ENCODE measurements around the gene SH3BP2. TPM values are rescaled to one million over a fixed set of nuclear protein-coding genes. Genes with fewer than 3 reads are reported as not detected.

Gene SH3BP2
- total RNA-seq, 4 donors from 2014 or later: 54.8 to 208 (median 102) TPM

DNA sequence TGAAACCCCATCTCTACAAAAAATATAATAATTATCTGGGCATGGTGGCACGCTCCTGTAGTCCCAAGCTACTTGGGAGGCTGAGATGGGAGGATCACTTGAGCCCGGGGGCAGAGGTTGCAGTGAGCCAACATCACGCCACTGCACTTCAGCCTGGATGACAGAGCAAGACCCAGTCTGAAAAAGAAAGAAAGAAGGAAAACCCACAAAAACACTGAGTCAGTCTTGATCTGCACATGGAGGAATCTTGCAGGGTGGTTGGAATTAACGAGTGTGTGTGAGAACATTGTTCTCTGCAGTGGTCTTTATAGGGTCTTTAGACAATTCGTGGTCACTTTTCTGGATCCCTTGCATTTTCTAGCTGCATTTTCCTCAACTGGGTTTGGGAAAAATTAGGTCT, 74.0 kb downstream of the SH3BP2 start:
- H3K4me1 ChIP-seq: peaks cover 0 to 91% (median 14%) of the 10 kb centered on the region in 4 donors
- DNase-seq: no peak
- no peak overlapping the region for H3K4me3 ChIP-seq
- H3K27me3 ChIP-seq: no peaks in the 10 kb centered on the region
- TF ChIP-seq, protein P1, sequence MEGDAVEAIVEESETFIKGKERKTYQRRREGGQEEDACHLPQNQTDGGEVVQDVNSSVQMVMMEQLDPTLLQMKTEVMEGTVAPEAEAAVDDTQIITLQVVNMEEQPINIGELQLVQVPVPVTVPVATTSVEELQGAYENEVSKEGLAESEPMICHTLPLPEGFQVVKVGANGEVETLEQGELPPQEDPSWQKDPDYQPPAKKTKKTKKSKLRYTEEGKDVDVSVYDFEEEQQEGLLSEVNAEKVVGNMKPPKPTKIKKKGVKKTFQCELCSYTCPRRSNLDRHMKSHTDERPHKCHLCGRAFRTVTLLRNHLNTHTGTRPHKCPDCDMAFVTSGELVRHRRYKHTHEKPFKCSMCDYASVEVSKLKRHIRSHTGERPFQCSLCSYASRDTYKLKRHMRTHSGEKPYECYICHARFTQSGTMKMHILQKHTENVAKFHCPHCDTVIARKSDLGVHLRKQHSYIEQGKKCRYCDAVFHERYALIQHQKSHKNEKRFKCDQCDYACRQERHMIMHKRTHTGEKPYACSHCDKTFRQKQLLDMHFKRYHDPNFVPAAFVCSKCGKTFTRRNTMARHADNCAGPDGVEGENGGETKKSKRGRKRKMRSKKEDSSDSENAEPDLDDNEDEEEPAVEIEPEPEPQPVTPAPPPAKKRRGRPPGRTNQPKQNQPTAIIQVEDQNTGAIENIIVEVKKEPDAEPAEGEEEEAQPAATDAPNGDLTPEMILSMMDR (IDR thresholded peaks at IDR 0.05): no peak
- no peak for TF ChIP-seq POLR2A (IDR thresholded peaks at IDR 0.05)
- no peaks in the 10 kb centered on the region for H3K9me3 ChIP-seq
- peak overlapping the region in 2 of 4 donors; percentile 69 to 71 for H3K27ac ChIP-seq
- no peaks in the 10 kb centered on the region for H3K36me3 ChIP-seq

DNA sequence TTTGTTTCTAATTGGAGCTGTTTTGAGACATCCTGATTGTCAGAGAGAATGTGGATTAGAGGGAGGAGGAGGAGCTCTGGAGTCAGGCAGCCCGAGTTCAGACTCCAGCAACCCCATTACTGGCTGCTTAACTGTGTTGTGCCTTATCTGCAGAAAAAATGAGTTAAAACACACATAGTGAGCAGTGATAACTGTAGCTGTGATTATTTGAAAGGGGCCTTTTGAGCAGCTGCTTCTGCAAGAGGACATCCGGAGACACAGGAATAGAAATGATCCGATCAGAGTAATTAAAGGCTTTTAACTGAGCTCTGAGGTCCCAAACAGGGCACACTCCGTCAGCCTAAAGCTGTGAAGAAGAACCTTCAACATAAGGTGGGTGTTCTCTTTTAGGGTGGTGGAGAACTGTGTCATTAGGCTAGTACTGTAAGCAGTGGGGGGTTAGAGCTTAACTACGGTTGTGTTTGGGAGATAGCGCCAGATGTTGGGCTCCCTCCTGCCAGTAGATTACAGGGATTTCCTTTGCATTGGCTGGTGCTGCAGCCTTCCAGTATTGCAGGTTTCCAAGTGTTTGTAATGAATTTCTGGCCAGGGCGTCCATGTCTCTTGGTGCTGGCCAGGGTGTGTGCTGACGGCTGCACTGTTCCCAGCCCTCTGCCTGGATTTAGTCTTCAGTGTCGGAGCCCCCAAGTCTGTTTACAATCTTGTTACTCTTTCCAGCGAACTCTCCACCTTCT, 75.0 kb downstream of the SH3BP2 start:
- peak overlapping the region; percentile 7 to 71 (median 58) for H3K27ac ChIP-seq
- no peak for DNase-seq
- no peak for TF ChIP-seq POLR2A (IDR thresholded peaks at IDR 0.05)
- peaks cover 0 to 87% (median 9%) of the 10 kb centered on the region in 4 donors for H3K4me1 ChIP-seq
- no peaks in the 10 kb centered on the region for H3K9me3 ChIP-seq
- H3K27me3 ChIP-seq: no peaks in the 10 kb centered on the region
- H3K4me3 ChIP-seq: peak overlapping the region in 2 of 4 donors; percentile 10 to 34
- H3K36me3 ChIP-seq: no peaks in the 10 kb centered on the region

DNA sequence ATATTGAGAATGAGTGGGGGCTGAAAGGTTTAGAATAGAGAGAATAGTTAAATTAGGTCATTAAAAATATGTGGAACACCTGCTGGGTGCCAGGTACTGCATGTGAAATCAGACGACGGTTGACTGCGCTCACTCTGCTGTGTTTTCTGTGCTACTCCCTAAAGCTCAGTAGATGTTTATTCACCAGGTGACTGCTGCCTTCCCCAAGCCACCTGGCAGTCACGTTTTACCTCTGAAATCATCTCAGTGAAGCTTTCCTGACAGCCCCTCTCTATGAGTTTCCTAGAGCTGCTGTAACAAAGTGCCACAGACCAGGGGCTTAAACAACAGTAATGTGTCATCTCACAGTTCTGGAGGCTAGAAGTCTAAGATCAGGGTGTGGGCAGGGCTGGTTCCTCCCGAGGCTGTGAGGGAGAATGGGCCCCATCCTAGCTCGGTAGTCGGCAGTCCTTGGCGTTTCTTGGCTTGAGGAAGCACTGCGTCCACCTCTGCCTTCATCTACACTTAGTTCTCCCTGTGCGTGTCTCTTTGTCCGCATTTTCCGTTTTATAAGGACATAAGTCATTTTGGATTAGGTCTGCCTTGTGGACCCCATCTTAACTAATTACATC, 76.1 kb downstream of the SH3BP2 start:
- no peak for TF ChIP-seq POLR2A (IDR thresholded peaks at IDR 0.05)
- TF ChIP-seq, protein P1 (IDR thresholded peaks at IDR 0.05): no peak
- no peaks in the 10 kb centered on the region for H3K27me3 ChIP-seq
- H3K36me3 ChIP-seq: no peaks in the 10 kb centered on the region
- H3K27ac ChIP-seq: peak overlapping the region; percentile 7 to 71 (median 58)
- H3K4me3 ChIP-seq: peak overlapping the region in 2 of 4 donors; percentile 10 to 34
- H3K4me1 ChIP-seq: peaks cover 0 to 89% (median 8%) of the 10 kb centered on the region in 4 donors
- DNase-seq: no peak
- H3K9me3 ChIP-seq: no peaks in the 10 kb centered on the region

DNA sequence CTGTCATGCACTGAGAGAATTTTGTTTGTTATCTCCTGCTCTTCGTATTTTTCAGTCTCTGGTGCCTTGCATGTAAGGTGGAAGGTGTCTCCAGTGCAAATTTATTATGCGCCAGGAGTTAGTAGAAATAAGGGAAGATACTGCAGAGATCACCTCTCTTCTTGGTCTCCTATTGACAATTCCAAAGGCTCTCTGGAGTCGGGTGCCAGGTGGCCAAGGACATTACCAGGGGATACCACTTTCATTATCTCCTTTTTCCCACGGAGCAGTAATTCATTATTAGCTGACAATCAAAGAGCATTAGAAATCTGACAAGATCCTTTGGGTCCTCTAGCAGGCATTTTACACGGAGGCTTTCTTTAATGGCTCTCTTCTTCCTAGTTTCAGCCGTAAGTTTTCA, 76.8 kb downstream of the SH3BP2 start:
- H3K27me3 ChIP-seq: no peaks in the 10 kb centered on the region
- peaks cover 0 to 89% (median 8%) of the 10 kb centered on the region in 4 donors for H3K4me1 ChIP-seq
- no peak for DNase-seq
- H3K9me3 ChIP-seq: no peaks in the 10 kb centered on the region
- no peak for TF ChIP-seq POLR2A (IDR thresholded peaks at IDR 0.05)
- TF ChIP-seq, protein P1 (IDR thresholded peaks at IDR 0.05): no peak
- no peaks in the 10 kb centered on the region for H3K36me3 ChIP-seq
- H3K27ac ChIP-seq: peak overlapping the region in 3 of 4 donors; percentile 4 to 71 (median 69)
- peak overlapping the region in 1 of 4 donors; percentile 21 for H3K4me3 ChIP-seq

DNA sequence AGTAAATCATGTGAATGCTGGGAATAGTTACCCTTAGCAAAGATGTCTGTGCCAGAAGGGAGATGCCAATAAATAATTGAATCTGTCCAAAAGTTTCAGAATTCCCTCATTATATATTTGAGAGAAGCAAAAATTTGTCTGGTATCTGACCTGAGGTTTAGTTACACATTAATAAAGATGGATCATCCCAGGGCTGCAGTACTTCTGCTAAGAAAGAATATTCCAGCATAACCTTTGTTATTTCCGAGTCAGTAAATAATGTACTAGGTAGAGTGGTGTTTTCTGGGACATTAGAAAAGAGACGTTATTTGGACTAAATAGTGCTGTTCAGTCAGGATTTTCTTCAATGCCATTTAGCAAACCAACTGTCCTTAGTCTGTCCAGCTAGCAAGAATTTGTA, 77.2 kb downstream of the SH3BP2 start:
- Histone ChIP-seq H3K27ac (peak overlapping the region in 3 of 4 donors; percentile 4 to 71 (median 69)), H3K4me1 (peaks cover 0 to 89% (median 8%) of the 10 kb centered on the region in 4 donors), H3K27me3 (no peaks in the 10 kb centered on the region), H3K4me3 (no peak overlapping the region), H3K36me3 (no peaks in the 10 kb centered on the region), H3K9me3 (no peaks in the 10 kb centered on the region)
- no peak for DNase-seq
- TF ChIP-seq POLR2A (IDR thresholded peaks at IDR 0.05): no peak
- TF ChIP-seq, protein P1 (IDR thresholded peaks at IDR 0.05): no peak

DNA sequence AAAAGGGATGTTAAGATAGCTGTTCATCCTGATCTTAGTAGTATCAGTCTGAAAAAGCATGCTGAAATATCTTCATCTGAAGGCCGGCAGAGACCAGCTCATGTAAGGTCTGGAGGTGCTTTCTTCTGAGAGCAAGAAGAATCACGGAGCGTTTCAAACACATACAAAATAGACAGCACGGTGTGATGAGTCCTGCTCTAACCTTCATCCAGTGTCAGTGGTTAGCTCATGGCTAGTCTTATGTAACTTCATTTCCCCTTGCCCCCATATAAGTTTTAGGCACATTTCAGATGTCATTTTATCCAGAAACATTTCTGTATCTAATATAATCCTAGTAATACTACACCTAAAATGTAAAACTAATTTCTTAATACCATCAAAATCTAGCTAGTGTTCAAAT, 78.6 kb downstream of the SH3BP2 start:
- Histone ChIP-seq H3K4me1 (peaks cover 0 to 83% (median 8%) of the 10 kb centered on the region in 4 donors), H3K4me3 (no peak overlapping the region), H3K9me3 (no peaks in the 10 kb centered on the region), H3K36me3 (peaks cover 0 to 9% (median 0%) of the 10 kb centered on the region in 3 donors), H3K27me3 (no peaks in the 10 kb centered on the region), H3K27ac (no peak overlapping the region)
- no peak for TF ChIP-seq POLR2A (IDR thresholded peaks at IDR 0.05)
- TF ChIP-seq, protein P1 (IDR thresholded peaks at IDR 0.05): no peak
- DNase-seq: no peak

Measured in Peyer's patch (tissue), 4 donors.